Inflammatory macrophage treated with lipopolysaccharide for 4 hours (primary cell): Measurements from ENCODE around the gene SDC3.

Experiments used
- DNase-seq: peaks from one replicate; pipeline ENCODE4 v3.0.0-alpha.2; 2020

SDC3 gene

DNA sequence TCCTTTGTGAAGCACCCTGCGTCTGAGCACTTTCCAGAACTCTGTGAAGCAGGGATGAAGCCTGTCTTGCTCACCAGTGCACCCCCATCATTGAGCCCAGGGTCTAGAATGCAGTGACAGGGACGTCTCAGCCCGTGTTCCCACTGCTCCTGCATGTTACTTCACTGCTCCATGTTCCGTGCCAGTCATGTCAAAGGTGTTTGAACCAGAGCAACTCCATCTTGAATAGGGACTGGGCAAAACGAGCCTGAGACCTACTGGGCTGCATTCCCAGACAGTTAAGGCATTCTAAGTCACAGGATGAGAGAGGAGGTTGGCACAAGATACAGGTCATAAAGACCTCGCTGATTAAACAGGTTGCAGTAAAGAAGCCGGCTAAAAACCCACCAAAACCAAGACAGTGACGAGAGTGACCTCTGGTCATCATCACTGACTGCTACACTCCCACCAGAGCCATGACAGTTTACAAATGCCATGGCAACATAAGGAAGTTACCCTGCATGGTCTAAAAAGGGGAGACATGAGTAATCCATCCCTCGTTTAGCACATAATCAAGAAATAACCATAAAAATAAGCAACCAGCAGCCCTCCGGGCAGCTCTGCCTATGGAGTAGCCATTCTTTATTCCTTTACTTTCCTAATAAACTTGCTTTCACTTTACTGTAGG lies 63.2 kb downstream of the SDC3 start:
- peak; percentile 12 for DNase-seq

DNA sequence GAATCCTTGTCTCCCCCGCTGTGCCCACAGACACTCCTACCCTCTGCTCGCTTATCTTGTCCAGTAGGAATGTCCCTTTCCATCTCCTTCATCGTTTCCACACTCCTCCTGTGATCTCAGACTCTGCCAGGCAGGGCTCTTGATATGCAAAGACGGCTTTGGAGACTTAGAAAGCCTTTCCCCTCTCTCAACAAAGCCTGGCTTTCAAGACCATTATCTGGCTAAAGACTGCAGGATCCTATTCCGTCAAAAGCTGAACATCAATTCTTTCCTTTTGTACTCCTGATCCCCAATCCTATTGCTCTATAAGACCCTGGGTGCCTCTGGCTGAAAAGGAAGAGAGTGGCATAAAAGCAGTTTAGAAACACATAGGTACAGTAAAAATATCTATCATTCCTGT lies 63.9 kb downstream of the SDC3 start:
- DNase-seq, result no peak

DNA sequence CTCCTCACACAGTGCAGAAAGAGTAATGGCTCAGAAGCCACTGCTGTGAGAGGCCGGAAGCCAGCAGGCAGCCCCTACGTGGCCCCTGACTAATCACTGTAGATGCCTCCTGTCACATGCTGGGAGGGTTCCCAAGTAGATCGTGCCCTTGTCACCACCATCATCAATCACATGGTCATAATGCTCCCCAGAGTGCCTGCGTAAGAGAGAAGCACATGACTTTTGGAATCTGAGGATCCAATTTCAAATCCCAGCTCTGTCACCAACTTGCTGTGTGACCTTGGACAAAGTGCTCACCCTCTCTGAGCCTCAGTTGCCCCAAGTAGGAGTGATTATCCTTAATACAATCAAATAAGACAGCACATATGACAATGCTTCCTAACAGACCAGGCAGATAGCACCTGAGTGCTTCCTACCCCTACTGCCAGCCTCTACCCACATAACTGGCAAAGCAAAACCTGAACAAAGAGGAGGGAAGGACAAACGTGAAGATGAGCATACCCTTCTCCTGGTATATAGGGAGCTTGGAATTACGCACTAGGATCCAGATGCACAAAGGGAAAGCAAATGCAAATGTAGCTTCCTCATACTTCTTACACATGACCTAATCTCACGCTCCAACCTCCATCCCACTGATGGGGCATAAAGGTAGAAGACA lies 65.7 kb downstream of the SDC3 start:
- DNase-seq, result peak; percentile 30

DNA sequence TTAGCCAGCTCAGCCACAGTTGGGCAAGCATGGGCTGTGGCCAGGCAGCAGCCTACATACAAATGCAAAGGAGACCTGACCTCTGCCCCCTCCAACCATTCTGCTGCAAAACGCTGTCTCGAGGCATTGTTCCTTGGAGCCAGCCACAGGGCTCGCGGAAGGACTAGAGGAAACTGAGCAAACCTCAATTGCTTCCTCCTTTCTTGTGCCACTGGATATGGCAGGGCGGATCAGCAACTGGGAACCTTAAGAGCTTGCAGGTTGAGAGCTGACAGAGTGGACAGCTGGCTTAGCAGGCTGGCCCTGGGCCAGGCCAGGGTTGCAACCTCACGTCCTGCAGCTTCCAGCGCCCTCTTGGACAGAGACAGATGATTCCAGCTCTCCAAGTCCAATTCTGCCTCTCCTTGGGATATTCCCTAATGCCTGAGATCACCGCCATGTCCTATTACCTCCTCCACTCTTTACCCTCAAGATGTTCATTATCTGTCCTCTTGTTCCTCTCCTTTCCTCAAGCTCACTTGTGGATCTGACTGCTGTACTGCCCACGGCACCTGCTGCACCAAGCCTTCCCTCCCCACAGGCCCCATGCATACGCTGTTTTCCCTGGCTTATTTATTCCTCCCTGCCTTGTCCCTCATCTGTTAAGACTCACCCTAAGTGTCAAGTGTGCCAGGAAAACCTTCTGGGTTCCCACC lies 67.5 kb downstream of the SDC3 start:
- peak; percentile 54 for DNase-seq

DNA sequence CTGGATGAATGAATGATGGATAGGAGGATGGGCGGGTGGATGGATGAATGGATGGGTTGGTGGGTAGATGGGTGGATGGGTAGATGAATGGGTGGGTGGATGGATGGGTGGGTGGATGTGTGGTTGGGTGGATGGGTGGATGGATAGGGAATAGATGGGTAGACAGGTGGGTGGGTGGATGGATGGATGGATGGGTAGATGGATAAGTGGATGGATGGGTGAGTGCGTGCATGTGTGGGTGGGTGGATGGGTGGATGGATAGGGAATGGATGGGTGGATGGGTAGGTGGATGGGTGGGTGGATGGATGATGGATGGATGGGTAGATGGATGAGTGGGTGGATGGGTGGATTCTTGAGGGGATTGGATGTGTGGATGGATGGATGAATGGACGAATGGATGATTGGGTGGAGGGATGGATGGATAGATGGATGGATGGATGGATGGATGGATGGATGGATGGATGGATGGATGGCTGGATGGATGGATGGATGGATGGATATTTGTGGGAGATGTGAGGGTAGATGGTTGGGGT lies 68.7 kb downstream of the SDC3 start:
- DNase-seq, result no peak

DNA sequence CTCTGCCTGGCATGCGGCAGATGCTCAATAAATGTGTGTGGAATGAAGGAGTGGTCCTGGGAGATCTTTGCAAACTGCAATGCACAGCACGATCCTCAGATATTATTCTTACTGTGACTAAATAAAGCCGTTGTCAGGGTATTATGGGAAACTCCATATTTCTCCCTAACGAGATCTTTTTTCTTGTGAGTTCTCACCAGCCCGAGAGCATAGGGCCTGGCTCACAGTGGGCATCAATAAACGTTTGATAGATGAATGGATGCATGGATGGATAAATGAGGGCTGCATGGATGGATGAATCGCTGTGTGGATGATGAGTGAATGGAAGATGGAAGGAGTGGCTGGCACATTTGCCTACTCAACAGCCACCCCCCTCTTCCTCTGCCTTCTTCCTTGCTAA lies 69.6 kb downstream of the SDC3 start:
- no peak for DNase-seq

DNA sequence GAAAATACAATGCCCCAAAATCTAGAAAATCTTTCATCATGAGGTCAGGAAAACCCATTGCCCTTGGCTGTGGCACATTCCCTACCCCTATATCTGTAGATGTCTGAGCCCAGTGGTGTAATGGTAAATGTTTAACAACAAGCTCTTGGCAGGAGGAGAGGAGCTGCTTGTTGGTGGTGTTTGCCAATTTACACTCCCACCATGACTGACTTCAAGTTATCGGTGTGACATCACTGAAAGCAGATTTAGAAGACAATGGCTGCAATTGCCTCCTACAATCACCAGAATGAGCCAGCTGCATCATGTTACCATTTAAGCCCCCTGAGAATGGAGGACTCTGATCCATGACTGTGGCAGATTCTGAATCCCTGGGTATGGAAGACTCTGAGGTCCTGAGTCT lies 70.9 kb downstream of the SDC3 start:
- DNase-seq, result no peak

DNA sequence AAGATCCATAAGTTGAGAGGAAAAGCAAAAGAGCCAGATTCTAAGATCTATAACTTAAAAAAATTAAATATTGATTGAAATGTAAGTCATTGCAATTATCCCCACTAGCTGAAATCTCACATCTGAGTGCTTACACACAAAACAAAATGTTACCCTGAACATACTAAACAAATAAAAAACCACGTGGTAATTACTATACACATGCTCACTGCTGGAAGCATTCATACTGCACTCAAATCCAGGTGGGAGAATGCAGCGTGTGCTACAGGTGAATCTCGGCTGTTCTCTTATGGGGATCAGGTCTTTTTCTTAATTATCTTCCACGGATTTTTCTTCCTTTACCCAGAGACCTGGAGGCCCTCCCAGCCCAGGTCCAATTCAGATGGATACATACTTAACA lies 74.3 kb downstream of the SDC3 start:
- DNase-seq, result no peak

DNA sequence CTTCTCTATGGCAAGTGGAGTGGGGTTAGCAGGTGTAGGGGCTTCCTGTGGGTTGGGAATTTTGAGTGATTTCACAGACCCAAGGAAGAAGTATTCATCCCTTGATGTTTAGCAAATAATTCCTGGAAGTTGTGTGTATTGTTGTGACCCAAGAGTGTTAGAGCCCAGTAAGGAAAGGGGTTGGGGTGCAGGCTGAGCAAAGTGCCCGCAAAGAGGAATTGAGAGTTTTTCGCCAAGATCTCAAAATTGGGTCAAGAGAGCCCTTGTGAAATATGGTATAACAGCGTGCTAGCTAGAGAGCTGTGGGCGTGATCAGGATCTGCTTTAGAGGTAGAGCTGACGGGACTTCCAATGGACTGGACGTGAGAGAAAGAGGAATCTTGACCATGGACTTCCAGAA lies 78.0 kb downstream of the SDC3 start:
- DNase-seq, result peak; percentile 86

DNA sequence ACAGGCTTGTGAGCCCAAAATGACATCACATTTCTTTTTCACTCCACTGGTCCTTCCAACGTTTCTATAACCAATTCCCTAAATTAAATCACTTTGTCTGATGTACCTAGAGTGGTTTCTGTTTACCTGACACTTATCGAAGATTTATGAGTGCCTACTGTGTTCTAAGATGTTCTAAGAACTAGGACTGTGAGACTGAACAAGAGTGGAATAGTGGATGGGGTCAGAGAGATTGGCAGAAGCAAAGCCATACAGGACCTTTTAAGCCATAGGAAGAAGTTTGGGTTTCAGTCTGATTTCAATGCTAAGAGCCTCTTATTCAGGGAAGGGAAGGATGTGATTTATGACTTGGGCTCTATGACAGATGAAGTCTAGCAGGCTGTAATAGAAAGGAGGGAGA lies 78.7 kb downstream of the SDC3 start:
- no peak for DNase-seq

DNA sequence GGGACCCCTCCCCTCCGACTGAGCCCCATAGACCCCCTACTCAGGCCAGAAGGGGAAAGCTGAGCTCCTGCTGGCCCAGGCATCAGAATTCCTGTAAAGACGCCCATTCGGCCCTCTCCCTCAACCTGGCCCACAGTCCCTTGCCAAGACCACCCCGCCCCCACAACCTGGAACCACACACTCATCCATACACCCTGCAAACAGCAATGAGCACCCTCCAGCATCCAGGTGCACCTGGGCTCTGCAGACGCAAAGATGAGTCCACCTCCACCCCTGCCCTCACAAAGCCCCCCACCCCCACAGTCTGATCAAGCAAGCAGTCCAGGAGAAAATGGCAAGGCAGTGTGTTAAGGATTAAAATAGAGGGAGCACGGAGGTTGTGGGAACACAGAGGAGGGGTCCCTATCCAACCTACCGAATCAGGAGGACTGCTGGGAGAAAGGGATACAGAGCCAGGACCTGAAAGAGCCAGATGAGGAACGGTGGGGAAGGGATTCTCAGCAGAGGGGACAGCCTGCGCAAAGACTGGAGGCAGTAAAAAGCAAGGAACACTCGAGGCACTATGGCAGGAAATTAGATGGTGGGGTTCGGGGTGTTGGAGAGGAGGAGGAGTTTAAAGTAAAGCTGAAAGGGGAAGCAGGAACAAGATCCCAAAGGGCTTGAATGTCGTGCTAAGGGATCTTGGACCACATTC lies 83.7 kb downstream of the SDC3 start:
- no peak for DNase-seq

DNA sequence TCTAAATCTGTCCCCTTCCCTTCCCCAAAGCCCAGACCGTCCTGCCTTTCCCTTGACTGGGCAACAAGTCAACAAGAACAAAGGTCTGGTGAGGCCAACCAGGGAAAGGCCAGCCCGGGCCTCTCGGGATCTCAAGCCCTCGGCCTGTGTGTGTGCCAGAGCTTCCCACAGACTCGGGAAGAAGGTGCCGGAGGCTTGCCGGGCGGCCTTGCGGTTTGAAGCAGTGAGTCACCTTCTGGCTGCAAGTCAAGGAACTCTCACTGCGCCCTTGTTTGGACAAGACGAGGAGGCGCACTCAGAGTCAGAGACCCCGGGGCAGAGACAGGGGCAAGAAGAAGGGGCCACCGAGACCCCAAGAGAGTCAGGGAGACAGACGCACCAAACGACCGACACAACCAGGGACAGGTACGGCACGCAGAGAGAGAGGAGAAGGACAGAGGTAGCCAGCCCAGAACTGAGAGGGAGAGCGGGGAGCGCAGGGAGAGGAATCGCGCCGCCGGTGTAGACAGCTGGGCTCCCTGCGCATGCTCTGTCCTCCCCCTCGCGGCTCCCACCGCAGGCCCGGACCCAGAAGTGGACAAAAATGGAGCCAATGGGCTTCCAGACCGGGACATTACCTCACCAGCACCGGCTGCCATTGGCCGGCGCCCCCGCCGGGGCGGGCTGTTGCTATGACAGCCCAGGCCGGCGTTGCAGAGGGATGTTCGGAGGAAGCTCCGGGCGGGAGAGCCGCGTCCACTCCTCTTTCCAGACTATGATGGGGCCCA lies 84.4 kb downstream of the SDC3 start:
- peak; percentile 92 for DNase-seq

DNA sequence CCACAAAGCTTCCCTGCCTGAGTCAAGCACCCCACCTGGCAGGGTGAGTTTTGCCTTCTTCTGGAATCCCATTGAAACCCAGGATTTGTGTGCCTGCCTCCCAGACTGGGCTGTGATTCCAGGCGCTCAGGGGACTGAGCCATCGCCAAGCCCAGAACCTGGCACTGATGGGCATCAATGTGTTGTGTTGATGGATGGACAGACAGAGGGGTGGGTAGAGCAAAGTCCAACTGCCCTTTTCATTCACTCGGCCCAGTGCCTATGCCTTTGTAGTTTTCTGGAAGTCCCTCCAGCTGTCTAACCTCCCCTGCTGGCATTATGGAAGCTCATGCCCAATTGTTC lies 85.0 kb downstream of the SDC3 start:
- no peak for DNase-seq

DNA sequence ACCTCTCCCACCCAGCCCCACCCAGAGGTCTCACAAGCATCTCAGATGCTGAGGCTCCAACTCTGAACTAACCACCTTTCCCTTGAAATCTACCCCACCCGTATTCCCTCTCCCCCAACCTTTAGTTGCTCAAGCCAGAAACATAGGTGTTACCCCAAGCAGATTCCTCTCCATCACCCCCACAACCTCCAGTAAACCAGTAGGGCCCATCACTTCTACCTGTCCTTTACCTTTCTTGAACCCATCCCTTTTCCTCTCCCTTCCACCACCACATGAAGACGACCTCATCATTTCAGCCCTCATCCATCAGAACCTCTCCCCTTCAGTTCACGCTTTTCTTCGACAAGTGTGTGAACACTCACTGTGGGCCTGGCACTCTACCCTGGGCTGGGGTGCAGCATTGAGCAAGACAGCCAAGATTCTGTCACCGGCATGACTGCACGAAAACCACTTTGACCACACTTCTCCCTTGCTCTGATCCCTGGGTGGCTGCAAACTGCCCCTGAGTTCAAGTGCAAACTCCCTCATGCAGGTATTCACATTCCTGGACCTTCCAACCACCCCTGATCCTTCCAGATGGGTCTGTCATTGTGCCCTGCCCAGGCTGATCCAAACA lies 85.5 kb downstream of the SDC3 start:
- DNase-seq, result peak; percentile 47

DNA sequence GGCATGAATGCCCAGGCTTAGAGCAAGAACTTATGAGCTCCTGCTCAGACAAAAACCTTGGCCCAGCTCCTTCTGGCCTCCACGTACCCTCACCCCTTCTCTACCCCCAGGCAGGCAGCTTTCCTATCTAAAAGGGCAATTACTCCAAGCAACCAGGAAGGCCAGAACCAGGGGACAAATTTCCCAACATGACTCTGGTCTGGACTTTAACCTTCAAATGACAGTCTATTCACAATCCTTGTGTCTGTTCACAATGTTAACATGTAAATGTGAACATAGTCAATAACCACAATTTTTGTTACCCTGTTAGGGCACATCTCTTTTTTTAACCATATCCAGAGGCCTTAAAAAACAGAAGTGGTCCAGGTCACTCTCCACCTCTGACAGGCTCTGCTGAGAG lies 86.6 kb downstream of the SDC3 start:
- DNase-seq, result no peak

DNA sequence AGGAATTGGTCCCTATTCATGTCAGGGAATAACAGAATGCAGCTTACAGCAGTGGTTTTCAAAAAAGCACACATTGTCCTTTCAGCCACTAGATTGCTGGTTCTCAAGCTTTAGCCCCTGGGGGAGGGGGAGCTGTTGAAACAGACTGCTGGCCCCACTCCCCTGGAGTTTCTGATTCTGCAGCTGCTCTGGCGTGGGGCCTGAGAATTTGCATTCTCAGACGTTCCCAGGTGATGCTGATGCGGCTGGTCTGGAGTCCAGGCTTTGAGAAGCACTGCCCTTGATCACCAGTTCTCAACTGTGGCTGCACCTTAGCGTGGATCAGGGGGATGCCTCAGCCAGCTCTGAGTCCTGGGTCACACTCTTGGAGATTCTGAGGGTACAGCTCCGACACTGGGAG lies 88.3 kb downstream of the SDC3 start:
- no peak for DNase-seq
